CD8-positive, alpha-beta memory T cell (primary cell): Measurements from ENCODE around the gene GRIFIN. TPM values are rescaled to one million over a fixed set of nuclear protein-coding genes. Genes with fewer than 3 reads are reported as not detected.

Experiments
- CTCF ChIA-PET: fragments of 350-600 bp; sonication (Branson Sonifier 250); formaldehyde crosslinking; loops from one replicate; lab custom pipeline; 2021; ENCODE audit warnings: antibody characterized with exemption; lab: Charles Lee
- POLR2A ChIA-PET: fragments of 350-600 bp; sonication (Branson Sonifier 250); formaldehyde crosslinking; loops from one replicate; lab custom pipeline; 2021; ENCODE audit warnings: antibody characterized with exemption; lab: Charles Lee
- DNase-seq, 5 donors: peaks; one replicate each; pipeline versions ENCODE4 v3.0.0 to v3.0.0-alpha.2; 2020 to 2022; ENCODE audit warnings: mixed read lengths in 1 of 5
- H3K27ac ChIP-seq: one replicate; pipeline ENCODE4 v1.7.0; 2013; ENCODE audit warnings: low read depth, mild to moderate bottlenecking, low read length, moderate library complexity
- H3K27me3 ChIP-seq: 2 replicates; pipeline ENCODE4 v1.7.0; 2013; ENCODE audit warnings: low read length, mild to moderate bottlenecking; ENCODE audit not compliant: insufficient read depth, poor library complexity, severe bottlenecking
- H3K36me3 ChIP-seq: 2 replicates; pipeline ENCODE4 v1.7.0; 2013; ENCODE audit warnings: mild to moderate bottlenecking, low read length, moderate library complexity; ENCODE audit not compliant: insufficient read depth
- H3K4me1 ChIP-seq: 2 replicates; pipeline ENCODE4 v1.7.0; 2013; ENCODE audit warnings: mild to moderate bottlenecking, low read length, moderate library complexity; ENCODE audit not compliant: insufficient read depth
- H3K4me3 ChIP-seq: 2 replicates; pipeline ENCODE4 v1.7.0; 2013; ENCODE audit warnings: mild to moderate bottlenecking, low read length
- H3K9me3 ChIP-seq: 2 replicates; pipeline ENCODE4 v1.7.0; 2013; ENCODE audit warnings: mild to moderate bottlenecking, low read length
- H3K27ac Mint-ChIP-seq, 8 donors: one replicate each; pipeline ENCODE4 v1.8.0; 2020 to 2021; ENCODE audit warnings: mixed read lengths in 8 of 8, mild to moderate bottlenecking in 6 of 8, inconsistent platforms in 3 of 8, moderate library complexity in 3 of 8
- H3K27me3 Mint-ChIP-seq, 2 donors: one replicate each; pipeline ENCODE4 v1.8.0; 2020 to 2021; ENCODE audit warnings: mixed read lengths in 2 of 2, mild to moderate bottlenecking in 1 of 2, moderate library complexity in 1 of 2
- H3K36me3 Mint-ChIP-seq, 3 donors: one replicate each; pipeline ENCODE4 v1.8.0; 2020 to 2021; ENCODE audit warnings: mixed read lengths in 3 of 3, inconsistent platforms in 1 of 3, mild to moderate bottlenecking in 1 of 3
- H3K4me1 Mint-ChIP-seq, 3 donors: one replicate each; pipeline ENCODE4 v1.8.0; 2020 to 2021; ENCODE audit warnings: mixed read lengths in 3 of 3, inconsistent platforms in 1 of 3, mild to moderate bottlenecking in 1 of 3
- H3K4me3 Mint-ChIP-seq, 7 donors: one replicate each; pipeline ENCODE4 v1.8.0; 2020 to 2021; ENCODE audit warnings: mixed read lengths in 7 of 7, mild to moderate bottlenecking in 6 of 7, moderate library complexity in 4 of 7, inconsistent platforms in 2 of 7
- H3K9me3 Mint-ChIP-seq, 5 donors: one replicate each; pipeline ENCODE4 v1.8.0; 2020 to 2022; ENCODE audit warnings: mixed read lengths in 5 of 5, mild to moderate bottlenecking in 3 of 5, moderate library complexity in 2 of 5, inconsistent platforms in 1 of 5
- polyA plus RNA-seq: library from polyadenylated mRNA; unstranded; fragments of 300-500 nt; fragmentation: Illumina TruSeq; gene quantifications from one replicate; pipeline ENCODE4 v1.2.3, GENCODE V29; 2021
- total RNA-seq, 2 experiments: library from RNA; stranded (reverse); gene quantifications; one replicate each; pipeline ENCODE4 v1.2.3, GENCODE V29; 2021

GRIFIN gene
- total and polyA plus RNA-seq, 3 experiments from 2014 or later = not detected

DNA sequence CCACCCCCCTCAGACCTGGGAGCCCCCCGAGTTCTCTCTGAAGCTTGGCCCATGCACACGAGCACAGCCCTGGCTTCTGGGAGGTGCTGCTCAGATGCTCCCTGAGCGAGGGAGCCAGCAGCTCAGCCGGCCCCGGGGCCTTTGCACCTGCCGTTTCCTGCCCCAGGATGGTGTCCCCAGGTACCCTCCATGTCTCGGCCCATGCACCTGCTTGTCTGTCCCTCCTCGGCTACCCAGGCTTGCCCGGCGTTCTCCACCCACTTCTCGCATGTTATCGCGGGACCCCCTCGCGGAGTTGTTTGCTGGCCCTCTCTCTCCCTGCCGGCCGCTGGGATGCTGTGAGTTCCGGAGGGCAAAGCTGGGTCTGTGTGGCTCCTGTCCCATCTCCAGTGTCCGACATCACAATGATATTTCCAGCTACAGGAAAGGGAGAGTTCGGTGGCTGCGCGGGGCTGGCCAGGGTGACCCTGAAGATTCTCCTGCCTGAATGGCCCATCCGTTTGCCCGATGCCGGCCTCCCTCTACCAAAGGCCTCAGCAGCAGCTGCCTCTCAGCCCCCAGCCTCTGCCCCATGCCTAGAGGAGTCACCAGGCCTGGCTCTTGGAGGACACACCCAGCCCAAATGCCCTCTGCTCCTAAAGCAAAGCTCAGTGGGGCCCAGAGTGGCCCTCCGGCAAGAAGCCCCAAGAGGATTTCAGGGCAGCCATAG, 31.2 kb upstream of the GRIFIN start:
- no peak for DNase-seq
- peaks cover 50% of the 10 kb centered on the region for H3K4me1 ChIP-seq
- H3K27ac ChIP-seq = no peak overlapping the region
- no peaks in the 10 kb centered on the region for H3K27me3 Mint-ChIP-seq
- no peaks in the 10 kb centered on the region for H3K36me3 ChIP-seq
- peak overlapping the region in 3 of 8 donors; percentile 97 to 98 (median 97) for H3K27ac Mint-ChIP-seq
- CTCF ChIA-PET = interaction anchor here (0.7 to 1.3 kb wide), 4 partner anchors 8 to 110 kb away, joined by 3 read pairs; no protein-coding TSS in a partner anchor
- H3K9me3 Mint-ChIP-seq = no peaks in the 10 kb centered on the region
- H3K4me3 ChIP-seq = peak overlapping the region; percentile 71
- no peaks in the 10 kb centered on the region for H3K36me3 Mint-ChIP-seq
- peaks cover 36 to 57% (median 40%) of the 10 kb centered on the region in 3 donors for H3K4me1 Mint-ChIP-seq
- POLR2A ChIA-PET = interaction anchor here (1.1 kb wide), 1 partner anchor 13 kb away, joined by 3 read pairs; no protein-coding TSS in a partner anchor
- peak overlapping the region in 1 of 7 donors; percentile 26 for H3K4me3 Mint-ChIP-seq
- H3K27me3 ChIP-seq = no peaks in the 10 kb centered on the region
- no peaks in the 10 kb centered on the region for H3K9me3 ChIP-seq

DNA sequence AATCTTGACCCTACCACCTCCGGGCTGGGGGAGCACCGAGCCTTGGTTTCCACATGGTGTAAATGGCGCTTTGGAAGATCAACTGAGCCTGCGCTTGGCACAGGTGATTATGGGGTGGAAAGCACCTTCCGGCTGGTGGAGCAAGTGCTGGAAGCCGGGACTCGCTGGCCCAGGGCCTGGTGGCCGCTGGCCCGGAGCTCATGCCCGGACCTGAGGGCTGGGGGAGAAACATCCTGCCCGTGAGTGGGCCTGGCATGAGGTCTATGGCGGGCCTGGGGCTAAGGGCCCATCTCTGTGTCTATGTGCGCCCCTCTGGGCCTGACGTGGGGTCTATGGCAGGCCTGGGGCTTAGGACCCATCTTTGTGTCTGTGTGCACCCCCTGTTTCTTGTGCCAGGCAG, 29.2 kb upstream of the GRIFIN start:
- H3K36me3 ChIP-seq = no peaks in the 10 kb centered on the region
- H3K4me1 Mint-ChIP-seq = peaks cover 25 to 38% (median 27%) of the 10 kb centered on the region in 3 donors
- no peaks in the 10 kb centered on the region for H3K9me3 Mint-ChIP-seq
- peaks cover 30% of the 10 kb centered on the region for H3K4me1 ChIP-seq
- no peak overlapping the region for H3K4me3 Mint-ChIP-seq
- H3K9me3 ChIP-seq = no peaks in the 10 kb centered on the region
- no peak for DNase-seq
- POLR2A ChIA-PET = no interaction called here
- no peak overlapping the region for H3K27ac Mint-ChIP-seq
- H3K27ac ChIP-seq = no peak overlapping the region
- no peaks in the 10 kb centered on the region for H3K27me3 ChIP-seq
- no peaks in the 10 kb centered on the region for H3K27me3 Mint-ChIP-seq
- CTCF ChIA-PET = no interaction called here
- H3K36me3 Mint-ChIP-seq = no peaks in the 10 kb centered on the region
- H3K4me3 ChIP-seq = no peak overlapping the region

GRCh38 chr7:2504889-2505375, 28.7 kb upstream of the GRIFIN start:
- no peak for DNase-seq
- H3K9me3 ChIP-seq = no peaks in the 10 kb centered on the region
- no peak overlapping the region for H3K27ac ChIP-seq
- H3K4me1 ChIP-seq = peaks cover 26% of the 10 kb centered on the region
- no peaks in the 10 kb centered on the region for H3K27me3 ChIP-seq
- no peaks in the 10 kb centered on the region for H3K27me3 Mint-ChIP-seq
- H3K4me3 Mint-ChIP-seq = no peak overlapping the region
- H3K27ac Mint-ChIP-seq = no peak overlapping the region
- no peaks in the 10 kb centered on the region for H3K36me3 Mint-ChIP-seq
- CTCF ChIA-PET = no interaction called here
- POLR2A ChIA-PET = no interaction called here
- no peaks in the 10 kb centered on the region for H3K9me3 Mint-ChIP-seq
- no peak overlapping the region for H3K4me3 ChIP-seq
- H3K36me3 ChIP-seq = no peaks in the 10 kb centered on the region
- H3K4me1 Mint-ChIP-seq = peaks cover 21 to 33% (median 23%) of the 10 kb centered on the region in 3 donors

DNA sequence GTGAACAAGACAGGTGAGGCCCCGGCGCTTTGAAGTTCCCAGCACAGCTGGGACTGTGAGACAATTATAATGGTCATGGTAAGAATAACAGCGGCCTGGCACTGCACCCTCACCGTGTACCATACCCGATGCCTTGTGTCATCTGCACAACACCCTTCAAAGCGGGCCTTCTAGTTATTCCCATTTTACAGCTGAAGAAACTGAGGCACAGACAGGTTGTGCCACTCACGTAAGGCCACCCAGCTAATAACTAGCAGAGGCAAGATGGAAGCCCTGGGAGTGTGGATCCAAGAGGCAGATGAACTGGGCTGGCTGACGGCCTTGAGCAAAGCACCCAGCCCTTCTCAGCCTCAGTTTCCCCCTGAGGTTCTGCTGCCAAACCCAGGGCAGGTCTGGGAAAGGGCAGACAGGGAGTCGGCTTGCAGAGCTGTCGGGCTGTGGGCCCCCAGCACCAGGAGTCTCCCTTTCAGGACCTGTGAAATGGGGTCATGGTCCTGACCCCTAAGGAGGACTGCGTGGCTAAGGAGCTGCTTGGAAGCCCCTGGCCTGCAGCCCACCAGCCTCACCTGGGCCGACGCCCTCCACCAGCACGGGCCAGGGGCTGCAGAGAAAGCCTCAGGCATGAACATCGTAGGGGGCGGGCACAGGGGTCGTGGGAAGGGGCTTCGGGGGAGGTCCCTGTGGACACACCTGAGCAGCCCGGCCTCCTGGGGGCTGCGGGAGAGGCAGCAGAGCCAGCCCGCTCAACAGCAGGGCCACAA, 28.1 kb upstream of the GRIFIN start:
- POLR2A ChIA-PET = interaction anchor here (0.5 kb wide), 1 partner anchor 117 kb away, joined by 5 read pairs; no protein-coding TSS in a partner anchor
- peaks cover 20% of the 10 kb centered on the region for H3K4me1 ChIP-seq
- H3K27me3 Mint-ChIP-seq = no peaks in the 10 kb centered on the region

DNA sequence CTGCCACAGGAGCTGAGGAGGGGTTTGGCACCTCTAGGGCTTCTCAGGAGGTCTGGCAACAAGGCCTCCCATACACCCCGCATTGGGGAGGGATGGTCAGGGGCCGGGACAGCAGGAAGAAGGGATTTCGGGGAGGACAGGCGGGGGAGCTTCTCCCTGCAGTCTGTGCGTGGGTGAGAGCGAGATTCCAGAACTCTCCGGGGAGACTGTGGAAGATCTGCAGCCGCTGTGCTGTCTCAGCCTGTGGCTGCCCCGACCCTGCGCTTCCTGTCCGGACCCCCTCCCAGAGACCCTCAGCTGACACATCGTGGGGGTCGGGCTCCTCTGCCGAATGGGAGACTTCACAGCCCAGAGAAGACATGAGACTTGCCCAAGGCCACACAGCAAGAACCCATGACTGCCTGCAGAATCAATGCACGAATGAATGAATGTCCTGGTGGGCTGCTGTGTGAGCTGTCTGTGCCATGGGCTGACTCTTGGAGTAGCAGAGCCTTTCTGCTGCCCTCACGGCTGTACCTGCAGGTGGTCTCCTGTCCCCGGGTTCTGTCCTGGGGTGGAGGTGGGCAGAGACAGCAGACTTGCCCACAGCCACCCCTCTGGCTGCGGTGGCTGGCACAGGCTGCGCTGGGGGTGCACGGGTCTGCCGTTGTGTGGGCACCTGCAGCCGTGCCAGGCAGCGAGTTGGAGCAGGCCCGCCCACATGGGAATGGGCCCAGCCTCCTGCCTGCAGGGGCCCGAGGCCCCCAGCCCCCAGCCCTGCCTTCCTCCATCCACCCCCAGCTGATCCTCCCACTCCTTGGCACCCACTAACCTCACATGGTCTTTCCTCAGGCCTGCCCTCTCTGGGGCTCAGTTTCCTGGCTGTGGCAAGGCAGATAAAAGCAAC, 27.1 kb upstream of the GRIFIN start:
- DNase-seq = no peak
- Histone ChIP-seq H3K36me3 (no peaks in the 10 kb centered on the region), H3K9me3 (no peaks in the 10 kb centered on the region), H3K27ac (no peak overlapping the region), H3K4me1 (peaks cover 11% of the 10 kb centered on the region), H3K4me3 (no peak overlapping the region), H3K27me3 (no peaks in the 10 kb centered on the region)
- Mint-ChIP-seq H3K36me3 (no peaks in the 10 kb centered on the region), H3K27ac (no peak overlapping the region), H3K4me3 (no peak overlapping the region), H3K27me3 (no peaks in the 10 kb centered on the region), H3K9me3 (no peaks in the 10 kb centered on the region), H3K4me1 (peaks cover 8 to 17% (median 11%) of the 10 kb centered on the region in 3 donors)
- POLR2A ChIA-PET = no interaction called here
- CTCF ChIA-PET = interaction anchor here (1.2 kb wide), 1 partner anchor 27 kb away, joined by 3 read pairs; the partner anchor contains the start of gene GRIFIN

More for the DNA sequence above, 28.1 kb upstream of the GRIFIN start:
- H3K27ac ChIP-seq = no peak overlapping the region
- H3K27me3 ChIP-seq = no peaks in the 10 kb centered on the region
- H3K4me1 Mint-ChIP-seq = peaks cover 18 to 27% (median 19%) of the 10 kb centered on the region in 3 donors
- no peaks in the 10 kb centered on the region for H3K9me3 ChIP-seq
- CTCF ChIA-PET = interaction anchor here (1.2 kb wide), 1 partner anchor 28 kb away, joined by 3 read pairs; the partner anchor contains the start of gene GRIFIN
- H3K4me3 ChIP-seq = no peak overlapping the region
- H3K9me3 Mint-ChIP-seq = no peaks in the 10 kb centered on the region
- no peaks in the 10 kb centered on the region for H3K36me3 Mint-ChIP-seq
- no peak overlapping the region for H3K27ac Mint-ChIP-seq
- H3K4me3 Mint-ChIP-seq = no peak overlapping the region
- no peaks in the 10 kb centered on the region for H3K36me3 ChIP-seq
- DNase-seq = no peak

DNA sequence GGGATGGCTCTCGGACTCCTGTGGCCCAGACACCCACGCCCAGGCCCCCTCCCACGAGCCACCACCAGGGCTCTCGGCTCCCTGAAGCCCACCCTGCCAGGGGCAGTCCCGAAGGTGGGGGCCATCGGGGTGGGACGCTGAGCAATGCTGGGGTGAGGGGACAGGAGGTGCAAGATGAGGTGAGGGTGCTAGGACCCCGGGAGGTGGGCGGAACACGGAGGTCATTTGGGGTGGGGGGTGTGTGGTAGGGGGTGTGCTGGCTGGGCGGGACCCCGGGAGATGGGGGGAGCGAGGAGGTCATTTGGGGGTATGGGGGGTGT, 26.4 kb upstream of the GRIFIN start:
- Mint-ChIP-seq H3K36me3 (no peaks in the 10 kb centered on the region), H3K4me1 (peaks cover 1 to 10% (median 5%) of the 10 kb centered on the region in 3 donors), H3K27ac (no peak overlapping the region), H3K4me3 (no peak overlapping the region), H3K27me3 (no peaks in the 10 kb centered on the region), H3K9me3 (no peaks in the 10 kb centered on the region)
- DNase-seq = no peak
- ChIA-PET CTCF (interaction anchor here (1.7 kb wide), 1 partner anchor 24 kb away, joined by 4 read pairs; no protein-coding TSS in a partner anchor), POLR2A (no interaction called here)
- Histone ChIP-seq H3K27me3 (no peaks in the 10 kb centered on the region), H3K27ac (no peak overlapping the region), H3K9me3 (no peaks in the 10 kb centered on the region), H3K36me3 (no peaks in the 10 kb centered on the region), H3K4me1 (peaks cover 4% of the 10 kb centered on the region), H3K4me3 (no peak overlapping the region)

- Mint-ChIP-seq H3K4me3 (no peak overlapping the region), H3K9me3 (no peaks in the 10 kb centered on the region), H3K27me3 (peaks cover 0 to 3% of the 10 kb centered on the region in 2 donors), H3K4me1 (peaks cover 0 to 10% (median 4%) of the 10 kb centered on the region in 3 donors), H3K36me3 (no peaks in the 10 kb centered on the region), H3K27ac (no peak overlapping the region)
- no peaks in the 10 kb centered on the region for H3K36me3 ChIP-seq
- H3K4me1 ChIP-seq = no peaks in the 10 kb centered on the region
- DNase-seq = no peak
- ChIA-PET POLR2A (interaction anchor here (1.0 kb wide), 1 partner anchor 9 kb away, joined by 4 read pairs; no protein-coding TSS in a partner anchor), CTCF (interaction anchor here (0.6 to 1.7 kb wide), 2 partner anchors 24 to 81 kb away, joined by 3 to 4 read pairs; no protein-coding TSS in a partner anchor)
- no peak overlapping the region for H3K27ac ChIP-seq
- no peaks in the 10 kb centered on the region for H3K9me3 ChIP-seq
- peaks cover 3% of the 10 kb centered on the region for H3K27me3 ChIP-seq
- H3K4me3 ChIP-seq = no peak overlapping the region
Observed at GRCh38 chr7:2501947-2502646, 25.9 kb upstream of the GRIFIN start.
